Stimulated activated CD4-positive, alpha-beta T cell treated with anti-CD3 and anti-CD28 coated beads, Interleukin-2, amount 100 ng/mL, for 48 hours (primary cell): Measurements from ENCODE around the gene GRK3.
"Not testable (repeated sequence)": the region's sequence is repeated elsewhere in the genome, so short reads cannot be mapped to it uniquely, and the experiment has no call there.

ENCODE experiments used
- DNase-seq, 2 donors: peaks; one replicate each; pipeline ENCODE4 v3.0.0-alpha.2; 2020

The GRK3 gene

GRCh38 chr22:25704701-25705100 is 140.2 kb downstream of the GRK3 start:
- no peak for DNase-seq

- no peak for DNase-seq
These were observed 141.7 kb downstream of the GRK3 start for GRCh38 chr22:25706197-25706596.

- not testable (repeated sequence) for DNase-seq
These were observed 144.0 kb downstream of the GRK3 start for GRCh38 chr22:25708430-25708829.

GRCh38 chr22:25709758-25710157 is 145.3 kb downstream of the GRK3 start:
- DNase-seq, result peak in 1 of 2 donors; percentile 9

- no peak for DNase-seq
These were observed 146.0 kb downstream of the GRK3 start for GRCh38 chr22:25710501-25710900.

- no peak for DNase-seq
These were observed 147.0 kb downstream of the GRK3 start for GRCh38 chr22:25711491-25711890.

- no peak for DNase-seq
These were observed 148.4 kb downstream of the GRK3 start for GRCh38 chr22:25712661-25713400.

- DNase-seq, result no peak
These were observed 149.6 kb downstream of the GRK3 start for GRCh38 chr22:25714070-25714469.

- DNase-seq, result no peak
These were observed 150.3 kb downstream of the GRK3 start for GRCh38 chr22:25714739-25715138.

- no peak for DNase-seq
These were observed 152.2 kb downstream of the GRK3 start for GRCh38 chr22:25716637-25717036.

- no peak for DNase-seq
These were observed 153.8 kb downstream of the GRK3 start for GRCh38 chr22:25718135-25718840.

- no peak for DNase-seq
These were observed 157.7 kb downstream of the GRK3 start for GRCh38 chr22:25722223-25722622.

- no peak for DNase-seq
These were observed 158.2 kb downstream of the GRK3 start for GRCh38 chr22:25722626-25723025.

- no peak for DNase-seq
These were observed 161.8 kb downstream of the GRK3 start for GRCh38 chr22:25726241-25726640.

GRCh38 chr22:25728071-25728470 is 163.6 kb downstream of the GRK3 start:
- DNase-seq, result no peak

GRCh38 chr22:25729016-25729995 is 164.8 kb downstream of the GRK3 start:
- DNase-seq, result no peak

GRCh38 chr22:25735650-25736049 is 171.2 kb downstream of the GRK3 start:
- DNase-seq, result no peak

GRCh38 chr22:25736378-25737011 is 172.0 kb downstream of the GRK3 start:
- DNase-seq, result peak in 1 of 2 donors; percentile 24

GRCh38 chr22:25739659-25740344 is 175.3 kb downstream of the GRK3 start:
- no peak for DNase-seq

- no peak for DNase-seq
These were observed 177.5 kb downstream of the GRK3 start, which contains the start of gene MYO18B for GRCh38 chr22:25741692-25742626. MYO18B (plus strand) TSS chr22:25742188; CDS start chr22:25761093, 18,905 bp downstream.
